ENCODE measurements around the gene CD40.
"Not testable (repeated sequence)": the region's sequence is repeated elsewhere in the genome, so short reads cannot be mapped to it uniquely, and the experiment has no call there.

The CD40 gene

GRCh38 chr20:46093531-46093930, 24.6 kb upstream of the CD40 start:
- no peak for DNase-seq (ENCODE audit: low spot score)

- peak; percentile 37 for DNase-seq (ENCODE audit: low spot score)
These were observed 18.4 kb upstream of the CD40 start for GRCh38 chr20:46099491-46100287.

GRCh38 chr20:46100444-46100843, 17.7 kb upstream of the CD40 start:
- not testable (repeated sequence) for DNase-seq (ENCODE audit: low spot score)

- DNase-seq (ENCODE audit: low spot score): no peak
These were observed 17.1 kb upstream of the CD40 start for GRCh38 chr20:46100988-46101387.

- DNase-seq (ENCODE audit: low spot score): no peak
These were observed 16.2 kb upstream of the CD40 start for GRCh38 chr20:46101957-46102356.

GRCh38 chr20:46102940-46103339, 15.2 kb upstream of the CD40 start:
- DNase-seq (ENCODE audit: low spot score): no peak

GRCh38 chr20:46104262-46104661, 13.9 kb upstream of the CD40 start:
- DNase-seq (ENCODE audit: low spot score): no peak

- DNase-seq (ENCODE audit: low spot score): no peak
These were observed 11.1 kb upstream of the CD40 start for GRCh38 chr20:46107061-46107460.

GRCh38 chr20:46108435-46108841, 9.7 kb upstream of the CD40 start:
- no peak for DNase-seq (ENCODE audit: low spot score)

- no peak for DNase-seq (ENCODE audit: low spot score)
These were observed 9.1 kb upstream of the CD40 start for GRCh38 chr20:46108976-46109375.

GRCh38 chr20:46111028-46111835, 6.9 kb upstream of the CD40 start:
- DNase-seq (ENCODE audit: low spot score): no peak

GRCh38 chr20:46111836-46112212, 6.3 kb upstream of the CD40 start:
- DNase-seq (ENCODE audit: low spot score): no peak

- no peak for DNase-seq (ENCODE audit: low spot score)
These were observed 5.5 kb upstream of the CD40 start for GRCh38 chr20:46112430-46113112.

GRCh38 chr20:46113113-46113470, 5.0 kb upstream of the CD40 start:
- no peak for DNase-seq (ENCODE audit: low spot score)

GRCh38 chr20:46114449-46114848, 3.7 kb upstream of the CD40 start:
- no peak for DNase-seq (ENCODE audit: low spot score)

GRCh38 chr20:46118481-46119020, 437 bp downstream of the CD40 start:
- DNase-seq (ENCODE audit: low spot score): peak; percentile 73

GRCh38 chr20:46119028-46119546, 973 bp downstream of the CD40 start:
- DNase-seq (ENCODE audit: low spot score): no peak

- DNase-seq (ENCODE audit: low spot score): no peak
These were observed 1.4 kb downstream of the CD40 start for GRCh38 chr20:46119547-46119946.

GRCh38 chr20:46120136-46120535, 2.0 kb downstream of the CD40 start:
- no peak for DNase-seq (ENCODE audit: low spot score)

GRCh38 chr20:46121184-46121930, 3.2 kb downstream of the CD40 start:
- DNase-seq (ENCODE audit: low spot score): no peak

GRCh38 chr20:46122071-46122470, 4.0 kb downstream of the CD40 start:
- no peak for DNase-seq (ENCODE audit: low spot score)
